Vagina (tissue), 2 donors: Measurements from ENCODE around the gene NTM. TPM values are rescaled to one million over a fixed set of nuclear protein-coding genes. Genes with fewer than 3 reads are reported as not detected.

Source experiments
- DNase-seq, 2 donors: peaks; one replicate each; pipeline ENCODE4 v3.0.0-alpha.2; 2017; ENCODE audit errors: extremely low spot score in 2 of 2
- H3K27ac ChIP-seq: fragments of 200-600 bp; sonication (generic); one replicate; pipeline ENCODE4 v1.5.1; 2019
- H3K27me3 ChIP-seq: fragments of 200-600 bp; sonication (generic); one replicate; pipeline ENCODE4 v1.5.1; 2019
- H3K36me3 ChIP-seq, 2 donors: fragments of 200-600 bp; sonication (generic); one replicate each; pipeline ENCODE4 v1.5.1; 2017 to 2019
- H3K4me1 ChIP-seq: fragments of 200-600 bp; sonication (generic); one replicate; pipeline ENCODE4 v1.5.1; 2019
- H3K4me3 ChIP-seq, 2 donors: fragments of 200-600 bp; sonication (generic); 1 replicate in 1 of 2; 2 replicates in 1 of 2; pipeline ENCODE4 v1.5.1; 2016 to 2019
- H3K9me3 ChIP-seq: fragments of 200-600 bp; sonication (generic); one replicate; pipeline ENCODE4 v1.5.1; 2019
- CTCF ChIP-seq, 3 experiments: fragments of 450-650 bp in 2 of 3; fragments of 200-600 bp in 1 of 3; sonication (generic) in 1 of 3; IDR thresholded peaks; one replicate each; pipeline ENCODE4 v1.5.1; 2017 to 2019; ENCODE audit warnings: antibody characterized with exemption in 3 of 3, mild to moderate bottlenecking in 2 of 3, moderate library complexity in 2 of 3
- POLR2A ChIP-seq, 2 donors: fragments of 450-650 bp; IDR thresholded peaks; one replicate each; pipeline ENCODE4 v1.6.1; 2017; ENCODE audit warnings: antibody characterized with exemption in 2 of 2, mild to moderate bottlenecking in 2 of 2, moderate library complexity in 2 of 2
- POLR2AphosphoS5 ChIP-seq, 2 donors: sonication (generic); formaldehyde crosslinking; IDR thresholded peaks; one replicate each; pipeline ENCODE4 v1.9.0; 2017; ENCODE audit warnings: antibody characterized with exemption in 2 of 2, mild to moderate bottlenecking in 2 of 2, low read depth in 1 of 2; ENCODE audit not compliant: insufficient read depth in 1 of 2
- intact Hi-C: fragments of 100-400 bp; cut with DNase I; formaldehyde crosslinking; loops from one replicate; pipeline ENCODE4 v1.15.1; 2023
- total RNA-seq: library from RNA; depleted of rRNA; stranded (reverse); fragments of >200 nt; gene quantifications from one replicate; pipeline ENCODE4 v1.2.3, GENCODE V29; 2016

The NTM gene
- total RNA-seq, 1 donor from 2014 or later: 4.2 TPM

GRCh38 chr11:132222345-132222744 is 851.9 kb downstream of the NTM start:
- Histone ChIP-seq H3K27ac (no peak overlapping the region), H3K27me3 (no peaks in the 10 kb centered on the region), H3K4me1 (no peaks in the 10 kb centered on the region), H3K9me3 (no peaks in the 10 kb centered on the region), H3K4me3 (no peak overlapping the region), H3K36me3 (no peaks in the 10 kb centered on the region)
- intact Hi-C loops: no loop called here
- DNase-seq: no peak
- TF ChIP-seq POLR2A (IDR thresholded peaks at IDR 0.05) (no peak), POLR2AphosphoS5 (IDR thresholded peaks at IDR 0.05; ENCODE audit: insufficient read depth in 1 of 2, low read depth in 1 of 2) (no peak), CTCF (IDR thresholded peaks at IDR 0.05) (no peak)

DNA sequence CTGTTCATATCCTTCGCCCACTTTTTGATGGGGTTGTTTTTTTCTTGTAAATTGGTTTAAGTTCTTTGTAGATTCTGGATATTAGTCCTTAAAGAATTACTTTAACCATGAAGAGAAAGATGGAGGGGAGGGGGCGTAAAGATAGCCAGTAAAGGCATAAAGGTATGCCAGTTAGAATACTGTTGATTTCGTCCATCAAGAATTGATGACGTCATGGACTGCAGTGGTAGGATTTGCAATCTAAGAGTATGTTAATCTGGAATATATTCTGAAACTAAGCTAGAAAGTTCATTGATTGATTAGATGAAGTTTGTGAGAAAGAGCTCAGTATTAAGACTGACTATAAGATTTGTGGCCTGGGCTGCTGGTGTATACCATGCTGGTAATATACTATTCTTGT is 856.1 kb downstream of the NTM start:
- H3K4me3 ChIP-seq: no peak overlapping the region
- no peak overlapping the region for H3K27ac ChIP-seq
- H3K9me3 ChIP-seq: no peaks in the 10 kb centered on the region
- no peaks in the 10 kb centered on the region for H3K27me3 ChIP-seq
- H3K36me3 ChIP-seq: no peaks in the 10 kb centered on the region
- DNase-seq: no peak
- intact Hi-C loops: no loop called here
- no peaks in the 10 kb centered on the region for H3K4me1 ChIP-seq
- TF ChIP-seq POLR2AphosphoS5 (IDR thresholded peaks at IDR 0.05; ENCODE audit: insufficient read depth in 1 of 2, low read depth in 1 of 2) (no peak), CTCF (IDR thresholded peaks at IDR 0.05) (no peak), POLR2A (IDR thresholded peaks at IDR 0.05) (no peak)

DNA sequence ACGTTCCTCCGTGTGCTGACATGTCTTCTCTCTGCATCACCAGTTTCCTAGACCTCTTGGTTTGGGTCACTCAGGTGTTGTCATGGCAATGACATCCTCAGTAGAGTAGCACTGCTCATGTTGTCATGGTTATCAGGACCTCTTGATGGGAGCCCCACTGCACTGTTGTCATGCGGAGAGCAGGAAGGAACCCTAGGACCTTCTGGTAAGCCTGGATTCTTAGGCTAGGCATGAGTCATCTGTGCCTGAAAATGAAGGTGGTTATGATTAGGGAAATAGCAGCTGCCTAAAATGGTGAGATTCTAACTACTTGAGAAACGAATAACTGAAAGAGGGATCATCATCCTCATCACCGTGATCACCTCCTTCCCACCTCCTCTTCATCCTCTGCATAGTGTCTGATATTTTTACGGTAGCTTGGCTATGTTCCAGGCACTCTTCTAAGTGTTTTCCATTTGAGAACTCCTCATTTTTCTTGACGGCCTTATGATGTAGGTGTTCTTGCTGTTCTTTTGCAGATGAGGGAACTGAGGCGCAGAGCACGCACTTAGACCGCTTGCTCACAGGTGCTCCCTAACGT is 858.4 kb downstream of the NTM start:
- no peak for DNase-seq

GRCh38 chr11:132231656-132232347 is 861.4 kb downstream of the NTM start:
- no peaks in the 10 kb centered on the region for H3K36me3 ChIP-seq
- H3K4me1 ChIP-seq: no peaks in the 10 kb centered on the region
- TF ChIP-seq CTCF (IDR thresholded peaks at IDR 0.05) (no peak), POLR2A (IDR thresholded peaks at IDR 0.05) (no peak), POLR2AphosphoS5 (IDR thresholded peaks at IDR 0.05; ENCODE audit: insufficient read depth in 1 of 2, low read depth in 1 of 2) (no peak)
- DNase-seq: no peak
- no peak overlapping the region for H3K4me3 ChIP-seq
- intact Hi-C loops: no loop called here
- no peaks in the 10 kb centered on the region for H3K27me3 ChIP-seq
- H3K9me3 ChIP-seq: no peaks in the 10 kb centered on the region
- H3K27ac ChIP-seq: no peak overlapping the region

More for the DNA sequence above, 858.4 kb downstream of the NTM start:
- no peaks in the 10 kb centered on the region for H3K36me3 ChIP-seq
- no peaks in the 10 kb centered on the region for H3K9me3 ChIP-seq
- no peak overlapping the region for H3K4me3 ChIP-seq
- no peaks in the 10 kb centered on the region for H3K4me1 ChIP-seq
- intact Hi-C loops: no loop called here
- no peaks in the 10 kb centered on the region for H3K27me3 ChIP-seq
- no peak for TF ChIP-seq CTCF (IDR thresholded peaks at IDR 0.05)
- TF ChIP-seq POLR2AphosphoS5 (IDR thresholded peaks at IDR 0.05; ENCODE audit: insufficient read depth in 1 of 2, low read depth in 1 of 2): no peak
- no peak for TF ChIP-seq POLR2A (IDR thresholded peaks at IDR 0.05)
- H3K27ac ChIP-seq: no peak overlapping the region

- Histone ChIP-seq H3K27me3 (no peaks in the 10 kb centered on the region), H3K4me1 (no peaks in the 10 kb centered on the region), H3K27ac (no peak overlapping the region), H3K4me3 (no peak overlapping the region), H3K9me3 (no peaks in the 10 kb centered on the region), H3K36me3 (no peaks in the 10 kb centered on the region)
- TF ChIP-seq CTCF (IDR thresholded peaks at IDR 0.05): no peak
- no peak for TF ChIP-seq POLR2AphosphoS5 (IDR thresholded peaks at IDR 0.05; ENCODE audit: insufficient read depth in 1 of 2, low read depth in 1 of 2)
- TF ChIP-seq POLR2A (IDR thresholded peaks at IDR 0.05): no peak
- DNase-seq: no peak
- intact Hi-C loops: no loop called here
Measured at GRCh38 chr11:132234878-132235277, 864.5 kb downstream of the NTM start.
